Esophagus squamous epithelium (tissue), 4 donors: Measurements from ENCODE around the gene RAB26.

Experiments used
- CTCF ChIP-seq, 6 experiments: fragments of 450-650 bp in 4 of 6; fragments of 200-600 bp in 2 of 6; sonication (generic) in 2 of 6; IDR thresholded peaks; one replicate each; pipeline ENCODE4 v1.5.1; 2016 to 2019; ENCODE audit warnings: antibody characterized with exemption in 6 of 6, mild to moderate bottlenecking in 4 of 6, moderate library complexity in 4 of 6
- POLR2A ChIP-seq, 4 donors: fragments of 450-650 bp; IDR thresholded peaks; one replicate each; pipeline ENCODE4 v1.6.1; 2017; ENCODE audit warnings: antibody characterized with exemption in 4 of 4, mild to moderate bottlenecking in 4 of 4, moderate library complexity in 3 of 4

- TF ChIP-seq CTCF (IDR thresholded peaks at IDR 0.05) (peak; percentile 41 to 65 (median 48)), POLR2A (IDR thresholded peaks at IDR 0.05) (no peak)
These were observed 46.5 kb downstream of the RAB26 start for GRCh38 chr16:2194852-2195321.
